ENCODE results near the gene NUDT11.
A peak's percentile ranks its signal among the peaks of the same experiment; 100 is the strongest.
"Not testable (repeated sequence)": the region's sequence is repeated elsewhere in the genome, so short reads cannot be mapped to it uniquely, and the experiment has no call there.

Gene NUDT11

DNA sequence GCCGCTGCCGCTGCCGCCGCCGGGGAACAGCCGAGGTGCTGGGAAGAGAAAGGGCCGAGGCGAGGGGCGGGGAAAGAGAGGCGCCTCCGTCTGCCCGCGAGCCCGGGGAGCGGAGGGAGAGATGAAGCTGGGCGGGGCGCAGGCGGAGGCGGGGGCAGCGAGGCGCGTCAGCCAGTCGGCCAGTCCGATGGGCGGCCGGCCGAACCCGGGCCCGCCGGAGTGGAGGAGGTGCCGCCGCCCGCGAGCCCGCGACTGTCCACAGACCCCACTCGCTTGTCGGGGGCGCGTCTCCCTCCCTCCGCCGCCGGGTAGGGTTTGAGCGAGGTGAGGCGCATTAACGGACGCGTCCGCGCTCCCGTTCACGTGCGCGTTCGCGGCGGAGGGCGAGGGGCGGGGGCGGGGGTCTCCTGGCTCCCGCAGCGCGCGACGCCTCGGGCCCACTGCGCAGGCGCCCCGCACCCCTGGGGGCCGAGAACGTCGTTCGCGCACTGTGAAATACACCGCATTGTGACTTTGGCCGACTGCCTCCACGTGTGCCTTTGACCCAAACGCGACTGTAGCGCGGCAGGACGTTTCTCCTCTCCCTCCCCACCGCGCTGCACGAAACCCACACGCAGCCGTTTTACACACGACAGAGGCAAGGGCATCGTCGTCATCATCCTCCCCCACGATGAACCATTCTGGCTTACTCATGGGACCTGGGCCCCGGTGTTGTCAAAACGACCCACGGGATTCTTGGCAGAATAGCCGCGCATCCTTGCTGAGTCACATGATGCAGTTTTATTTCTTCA lies at the start of gene NUDT11:
NUDT11 (minus strand) TSS at position 92 of the 791 bp plus-strand sequence. CDS start 148 bp downstream, outside the sequence.
- DNase-seq = peak; percentile 22

- no peak for DNase-seq
Observed at GRCh38 chrX:51520393-51520792, 24.0 kb upstream of the NUDT11 start.

DNA sequence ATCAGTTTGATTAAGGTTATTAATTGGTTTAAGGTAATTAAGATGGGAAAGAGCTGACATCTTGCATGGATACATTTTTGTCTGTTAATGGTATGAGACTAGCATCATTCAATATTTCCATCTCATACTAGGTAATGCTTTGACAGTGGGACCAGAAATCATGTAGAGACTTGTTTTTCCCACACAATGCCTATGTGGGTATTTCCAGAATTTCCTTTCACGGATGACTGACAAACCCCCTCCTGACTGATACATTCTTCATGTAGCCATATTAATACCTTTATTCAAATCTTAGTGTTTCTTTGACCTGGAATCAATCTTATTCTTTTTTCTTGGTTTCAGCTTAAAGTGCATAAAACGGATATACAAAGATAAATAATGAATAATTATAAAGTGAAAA lies 22.7 kb upstream of the NUDT11 start:
- not testable (repeated sequence) for DNase-seq

DNA sequence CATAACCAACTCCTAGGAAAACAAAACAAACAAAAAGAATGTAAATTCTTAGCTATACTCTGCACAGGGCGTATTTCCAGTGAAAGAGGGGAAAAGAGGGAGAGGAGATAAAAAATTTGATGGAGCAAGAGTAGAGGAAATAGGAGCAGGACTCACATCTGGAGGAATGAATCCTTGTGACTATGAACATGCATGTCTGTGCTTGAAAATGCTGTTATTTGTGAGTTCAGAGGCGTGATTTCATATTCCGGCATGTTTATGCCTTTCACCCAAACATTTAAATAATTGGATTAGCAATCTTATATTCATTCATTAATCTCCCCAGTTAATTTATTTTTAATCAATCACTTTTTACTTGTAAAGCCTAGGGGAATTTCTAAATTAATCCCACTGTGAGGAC lies 11.2 kb upstream of the NUDT11 start:
- DNase-seq = no peak

DNA sequence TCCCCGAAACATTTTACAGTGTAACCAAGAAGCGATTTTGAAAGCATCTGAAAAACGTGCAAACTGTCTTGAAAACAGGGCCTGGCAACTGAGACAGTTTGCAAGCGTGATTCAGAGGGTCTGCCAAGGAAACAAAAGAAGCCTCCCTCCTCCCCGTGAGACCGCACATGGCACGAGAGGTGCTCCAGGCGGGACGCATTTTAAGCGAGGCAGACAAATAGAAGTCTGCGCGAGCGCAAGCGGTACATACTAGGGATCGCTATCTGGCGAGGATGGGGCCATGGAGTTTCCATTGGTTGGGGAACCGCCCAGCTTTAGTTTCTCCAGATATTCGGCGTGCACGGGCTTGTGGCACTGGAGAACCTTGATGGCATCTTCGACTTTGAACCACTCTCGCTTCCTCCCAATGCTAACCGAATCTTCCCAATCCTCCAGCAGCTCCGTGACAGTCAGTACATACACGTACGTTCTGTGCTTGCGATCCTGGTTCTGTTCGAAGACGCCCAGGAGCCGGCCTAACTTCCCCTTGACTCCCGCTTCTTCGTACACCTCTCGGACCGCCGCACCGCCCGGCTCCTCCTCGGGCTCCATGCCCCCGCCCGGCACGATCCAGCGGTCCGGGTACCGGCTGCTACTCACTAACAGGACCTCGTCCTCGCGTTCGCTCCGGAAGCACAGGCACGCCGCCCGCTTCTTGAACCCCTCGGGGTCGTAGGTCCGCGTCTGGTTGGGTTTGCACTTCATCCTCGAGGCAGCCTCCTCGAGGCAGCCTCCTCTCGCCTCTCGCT lies 497 bp downstream of the NUDT11 start:
- not testable (repeated sequence) for DNase-seq

GRCh38 chrX:51494409-51494808 lies 2.0 kb downstream of the NUDT11 start:
- no peak for DNase-seq

GRCh38 chrX:51487960-51488267 lies 8.5 kb downstream of the NUDT11 start:
- DNase-seq = no peak

- DNase-seq = no peak
Observed at GRCh38 chrX:51484616-51485015, 11.8 kb downstream of the NUDT11 start.

DNA sequence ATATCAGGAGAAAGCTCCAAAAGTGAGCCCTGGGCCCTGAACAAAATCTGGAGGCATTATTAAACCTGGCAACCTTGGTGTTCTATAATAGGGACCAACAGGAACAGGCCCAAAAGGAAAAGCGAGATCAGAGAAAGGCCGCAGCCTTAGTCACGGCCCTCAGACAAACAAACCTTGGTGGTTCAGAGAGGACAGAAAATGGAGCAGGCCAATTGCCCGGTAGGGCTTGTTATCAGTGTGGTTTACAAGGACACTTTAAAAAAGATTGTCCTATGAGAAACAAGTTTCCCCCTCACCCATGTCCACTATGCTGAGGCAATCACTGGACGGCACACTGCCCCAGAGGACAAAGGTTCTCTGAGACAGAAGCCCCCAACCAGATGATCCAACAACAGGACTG lies 14.0 kb downstream of the NUDT11 start:
- not testable (repeated sequence) for DNase-seq

- no peak for DNase-seq
Observed at GRCh38 chrX:51476930-51477329, 19.5 kb downstream of the NUDT11 start.

DNA sequence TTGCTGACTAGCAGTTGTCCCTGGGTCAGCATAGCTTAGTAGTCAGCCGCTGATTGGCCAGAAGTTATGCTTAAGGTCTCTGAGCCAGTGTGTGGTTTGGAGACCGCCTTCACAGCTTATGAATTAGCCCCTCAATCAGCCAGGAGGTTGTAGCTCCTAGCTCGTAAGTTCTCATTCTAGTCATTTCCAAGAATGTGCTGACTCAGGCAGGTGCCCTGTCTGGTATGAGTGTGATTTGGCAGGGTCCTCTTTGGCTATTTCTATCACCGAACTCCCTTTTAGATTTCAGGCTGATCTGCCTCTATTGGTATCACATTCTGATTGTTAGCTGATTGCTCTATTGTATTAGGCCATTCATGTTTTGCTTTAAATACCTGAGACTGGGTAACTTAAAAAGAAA lies 33.1 kb downstream of the NUDT11 start:
- DNase-seq = no peak

DNA sequence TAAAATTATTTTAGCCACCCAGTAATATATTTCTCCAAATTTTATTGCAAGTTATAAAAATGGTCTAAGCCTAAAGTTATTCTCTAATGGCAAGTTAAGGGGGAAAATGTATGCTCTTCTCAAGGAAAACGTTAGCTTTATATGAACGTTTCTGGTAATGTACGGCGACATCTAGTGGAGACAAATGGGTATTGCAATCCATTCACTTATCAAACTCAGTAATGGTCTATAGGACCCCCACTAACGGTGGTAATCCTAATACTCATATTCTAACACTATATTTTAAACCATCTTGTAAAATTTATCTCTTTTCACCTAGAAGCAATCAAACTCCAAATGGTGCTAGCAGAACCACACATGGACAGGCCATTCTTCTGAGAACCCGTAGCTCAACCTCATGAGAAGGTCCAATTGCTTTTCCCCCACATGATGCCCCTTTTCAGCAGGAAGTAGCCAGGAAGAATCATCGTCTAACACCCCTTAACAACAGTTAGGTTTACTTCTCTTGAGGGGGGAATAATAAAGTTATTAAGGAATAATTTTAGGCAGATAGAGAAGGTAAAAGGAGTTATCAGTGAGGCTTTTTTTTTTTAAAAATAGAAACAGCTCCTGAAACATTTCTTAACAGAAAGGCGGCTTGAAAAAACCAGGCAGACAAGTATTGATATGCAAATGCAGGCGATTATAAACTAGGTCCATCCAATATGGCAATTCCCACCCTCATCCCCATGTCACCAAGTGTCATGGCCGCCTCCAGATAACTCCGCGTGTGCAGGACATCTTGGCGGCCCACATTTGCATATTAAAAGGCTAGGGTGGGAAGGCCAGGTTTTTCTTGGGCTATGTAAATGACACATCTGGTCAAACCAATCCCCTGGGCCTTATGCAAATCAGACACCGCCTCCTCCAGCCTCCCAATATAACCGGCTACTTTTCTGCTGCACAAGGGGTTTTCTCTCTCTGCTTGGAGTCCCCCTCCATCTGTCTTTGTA lies 35.0 kb downstream of the NUDT11 start:
- DNase-seq = peak; percentile 40

DNA sequence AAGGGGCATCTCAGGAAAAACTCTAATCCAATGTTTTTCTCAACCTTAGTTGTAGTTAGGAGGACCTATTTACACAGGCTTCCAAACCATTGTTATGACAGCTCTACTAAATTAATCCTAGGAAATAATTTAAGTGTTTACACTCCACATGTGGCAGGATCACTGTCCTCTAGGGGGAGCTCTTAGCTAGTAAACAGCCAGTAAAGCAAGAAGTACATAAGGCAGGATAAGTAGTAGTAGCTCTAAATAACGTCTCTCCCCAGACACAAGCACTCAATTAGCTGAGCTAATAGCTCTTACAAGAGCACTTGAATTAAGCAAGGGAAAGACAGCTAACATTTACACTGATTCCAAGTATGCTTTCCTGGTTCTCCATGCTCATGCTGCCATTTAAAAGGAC lies 37.3 kb downstream of the NUDT11 start:
- peak; percentile 30 for DNase-seq

DNA sequence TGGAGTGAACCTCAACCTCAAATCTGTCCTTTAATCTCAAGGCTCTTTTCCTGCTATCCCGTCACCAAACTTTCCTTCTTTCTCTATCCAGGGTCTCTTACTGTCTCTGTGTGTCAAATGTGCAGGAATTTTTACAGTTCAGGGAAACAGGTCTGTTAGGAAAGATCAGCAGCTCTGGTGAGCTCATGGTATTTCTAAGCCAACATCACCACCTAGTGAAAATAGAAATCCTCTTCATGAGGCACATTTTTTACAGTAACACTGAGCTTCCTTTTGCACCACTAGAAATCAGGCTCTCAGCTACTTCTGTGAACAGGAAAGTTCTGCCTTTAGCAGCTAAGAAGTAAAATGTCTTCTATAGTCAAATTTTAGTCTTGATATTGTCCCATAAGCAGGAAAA lies 39.6 kb downstream of the NUDT11 start:
- no peak for DNase-seq

GRCh38 chrX:51456246-51456645 lies 40.1 kb downstream of the NUDT11 start:
- no peak for DNase-seq

DNA sequence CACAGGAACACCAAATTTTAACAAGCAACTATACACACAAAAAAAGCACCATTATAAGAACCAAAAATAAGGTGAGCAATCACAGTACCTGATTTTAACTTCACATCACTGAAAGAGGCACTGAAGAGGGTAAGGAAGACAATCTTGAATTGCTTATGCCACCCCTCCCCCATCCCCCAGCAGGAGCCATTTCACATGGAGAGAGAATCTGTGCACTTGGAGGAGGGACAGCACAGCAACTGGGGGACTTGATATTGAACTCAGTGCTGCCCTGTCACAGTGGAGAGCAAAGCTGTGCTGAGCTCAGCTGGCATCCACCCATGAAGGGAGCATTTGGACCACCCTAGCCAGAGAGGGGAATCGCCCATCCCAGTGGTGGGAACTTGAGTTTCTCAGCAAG lies 56.0 kb downstream of the NUDT11 start:
- no peak for DNase-seq
